SK-N-SH (cell line): ENCODE results near the gene ARAP2. TPM values are rescaled to one million over a fixed set of nuclear protein-coding genes. Genes with fewer than 3 reads are reported as not detected.

Experiments
- CTCF ChIA-PET: fragments of 300-600, 350-600 bp; formaldehyde crosslinking; extraction: SDS; loops from one replicate; lab custom pipeline; 2021; lab: Yijun Ruan, JAX
- POLR2A ChIA-PET: fragments of 350-600 bp; sonication (Branson Sonifier 250); formaldehyde crosslinking; extraction: SDS; loops from one replicate; lab custom pipeline; 2020; ENCODE audit warnings: antibody characterized with exemption, inconsistent platforms; lab: Yijun Ruan, JAX
- DNase-seq: peaks from one replicate; pipeline ENCODE4 v3.0.0; 2012
- H2AFZ ChIP-seq: fragments of 200-600 bp; sonication (generic); 2 replicates; pipeline ENCODE4 v1.8.1; 2016; ENCODE audit warnings: antibody characterized with exemption, mild to moderate bottlenecking, low read depth
- H3F3A ChIP-seq: fragments of 200-600 bp; sonication (generic); replicated peaks from 2 replicates; pipeline ENCODE3; 2016; ENCODE audit warnings: antibody characterized with exemption, mild to moderate bottlenecking; ENCODE audit not compliant: insufficient read depth
- H3K27ac ChIP-seq, 2 experiments: fragments of 200-500 bp in 1 of 2; fragments of 200-600 bp in 1 of 2; sonication (Bioruptor generic) in 1 of 2; sonication (generic), shearing (Covaris generic) in 1 of 2; 2 replicates each; pipeline versions ENCODE4 v1.5.1 to v1.6.1; 2014 to 2016; ENCODE audit warnings: low read depth in 2 of 2, inconsistent platforms in 1 of 2, low read length in 1 of 2, mild to moderate bottlenecking in 1 of 2, mixed read lengths in 1 of 2
- H3K27me3 ChIP-seq: fragments of 200-600 bp; sonication (generic), shearing (Covaris generic); 2 replicates; pipeline ENCODE4 v1.6.1; 2016; ENCODE audit warnings: mixed run types; ENCODE audit not compliant: insufficient read depth
- H3K36me3 ChIP-seq, 2 experiments: fragments of 200-500 bp in 1 of 2; fragments of 200-600 bp in 1 of 2; sonication (Bioruptor generic) in 1 of 2; sonication (generic) in 1 of 2; replicated peaks in 1 of 2; 2 replicates each; pipeline versions ENCODE3 to v1.5.1; 2014 to 2016; ENCODE audit warnings: low read length in 1 of 2, mild to moderate bottlenecking in 1 of 2; ENCODE audit not compliant: insufficient read depth in 2 of 2, control insufficient read depth in 1 of 2
- H3K4me1 ChIP-seq, 2 experiments: fragments of 200-500 bp in 1 of 2; fragments of 200-600 bp in 1 of 2; sonication (Bioruptor generic) in 1 of 2; sonication (generic), shearing (Covaris generic) in 1 of 2; 2 replicates each; pipeline versions ENCODE4 v1.5.1 to v1.6.1; 2014 to 2016; ENCODE audit warnings: low read depth in 1 of 2, low read length in 1 of 2, mixed run types in 1 of 2; ENCODE audit not compliant: insufficient read depth in 2 of 2, control insufficient read depth in 1 of 2
- H3K4me2 ChIP-seq: fragments of 200-600 bp; sonication (generic), shearing (Covaris generic); 2 replicates; pipeline ENCODE4 v1.6.1; 2017; ENCODE audit warnings: mixed run types
- H3K4me3 ChIP-seq, 2 experiments: fragments of 200-500 bp in 1 of 2; fragments of 200-600 bp in 1 of 2; sonication (Bioruptor generic) in 1 of 2; sonication (generic), shearing (Covaris generic) in 1 of 2; 2 replicates each; pipeline versions ENCODE4 v1.5.1 to v1.8.1; 2014 to 2016; ENCODE audit warnings: low read depth in 2 of 2, inconsistent platforms in 1 of 2, low read length in 1 of 2, mild to moderate bottlenecking in 1 of 2, mixed read lengths in 1 of 2, moderate library complexity in 1 of 2
- H3K79me2 ChIP-seq: fragments of 200-600 bp; sonication (generic); 2 replicates; pipeline ENCODE4 v1.8.1; 2017; ENCODE audit warnings: mild to moderate bottlenecking; ENCODE audit not compliant: insufficient read depth
- H3K9ac ChIP-seq: fragments of 200-600 bp; sonication (generic); 2 replicates; pipeline ENCODE4 v1.6.1; 2017; ENCODE audit warnings: mixed run types
- H3K9me2 ChIP-seq: fragments of 200-600 bp; sonication (generic); 2 replicates; pipeline ENCODE4 v1.6.1; 2017; ENCODE audit warnings: mixed run types
- H3K9me3 ChIP-seq: fragments of 200-600 bp; sonication (generic); 2 replicates; pipeline ENCODE4 v1.6.1; 2017; ENCODE audit warnings: mixed run types, mild to moderate bottlenecking, moderate library complexity
- H4K20me1 ChIP-seq: fragments of 200-600 bp; sonication (generic); 2 replicates; pipeline ENCODE4 v1.6.1; 2017; ENCODE audit warnings: mild to moderate bottlenecking, mixed run types; ENCODE audit not compliant: insufficient read depth
- ELF1 ChIP-seq: IDR thresholded peaks from 2 replicates; pipeline ENCODE4 v1.4.0; 2012
- EP300 ChIP-seq, 2 experiments: IDR thresholded peaks; 2 replicates each; pipeline versions ENCODE4 v1.4.0 to v1.6.1; 2012; ENCODE audit warnings: borderline replicate concordance in 1 of 2, low read depth in 1 of 2, low read length in 1 of 2
- EZH2phosphoT487 ChIP-seq: fragments of 200-600 bp; sonication (generic); IDR thresholded peaks from 2 replicates; pipeline ENCODE4 v1.6.1; 2017; ENCODE audit warnings: low read depth, mixed run types, mild to moderate bottlenecking, antibody characterized with exemption, moderate library complexity, borderline replicate concordance
- FOSL2 ChIP-seq: IDR thresholded peaks from 2 replicates; pipeline ENCODE4 v1.4.0; 2012; ENCODE audit warnings: low read depth, mild to moderate bottlenecking, moderate library complexity, borderline replicate concordance
- FOXJ3 ChIP-seq: sonication (generic); formaldehyde crosslinking; IDR thresholded peaks from 2 replicates; pipeline ENCODE4 v1.5.1; 2020; ENCODE audit warnings: mild to moderate bottlenecking, missing genetic modification reagents
- GABPA ChIP-seq: IDR thresholded peaks from 2 replicates; pipeline ENCODE4 v1.4.0; 2012; ENCODE audit warnings: low read depth, mild to moderate bottlenecking
- JUND ChIP-seq: IDR thresholded peaks from 2 replicates; pipeline ENCODE4 v1.4.0; 2012
- MEF2A ChIP-seq: IDR thresholded peaks from 2 replicates; pipeline ENCODE4 v1.4.0; 2012; ENCODE audit warnings: low read depth, borderline replicate concordance
- NFIC ChIP-seq: IDR thresholded peaks from 2 replicates; pipeline ENCODE4 v1.4.0; 2012; ENCODE audit warnings: borderline replicate concordance
- RAD21 ChIP-seq: IDR thresholded peaks from 2 replicates; pipeline ENCODE4 v1.6.1; 2012; ENCODE audit warnings: mild to moderate bottlenecking, low read length
- RCOR1 ChIP-seq: fragments of 150-350 bp; IDR thresholded peaks from 2 replicates; pipeline ENCODE4 v1.6.1; 2017; ENCODE audit warnings: antibody characterized with exemption, low read length
- RFX5 ChIP-seq: IDR thresholded peaks from 2 replicates; pipeline ENCODE4 v1.6.1; 2012; ENCODE audit warnings: mild to moderate bottlenecking, improper control_type of control experiment, low read length
- RXRA ChIP-seq: IDR thresholded peaks from 2 replicates; pipeline ENCODE4 v1.4.0; 2012; ENCODE audit warnings: low read depth, mild to moderate bottlenecking, borderline replicate concordance
- SMC3 ChIP-seq: IDR thresholded peaks from 2 replicates; pipeline ENCODE4 v1.6.1; 2012; ENCODE audit warnings: low read depth, low read length, improper control_type of control experiment
- TAF1 ChIP-seq: IDR thresholded peaks from 2 replicates; pipeline ENCODE4 v1.6.1; 2012; ENCODE audit warnings: low read depth, mild to moderate bottlenecking, low read length, moderate library complexity, borderline replicate concordance
- YY1 ChIP-seq: IDR thresholded peaks from 2 replicates; pipeline ENCODE4 v1.4.0; 2012; ENCODE audit warnings: low read depth, mild to moderate bottlenecking
- WGBS: methylation state at CpG from one replicate; pipeline ENCODE4 v1.1.6; 2017; ENCODE audit warnings: low lambda C conversion rate; 5-methylcytosine and 5-hydroxymethylcytosine counted together
- polyA plus RNA-seq, 3 experiments: library from polyadenylated mRNA; depleted of rRNA; stranded (reverse); fragments of >200 nt; gene quantifications; 2 replicates each; pipeline ENCODE4 v1.2.3, GENCODE V29; 2012
- TF ChIP-seq, protein P1 (sequence below): IDR thresholded peaks from 2 replicates; pipeline ENCODE4 v1.4.0; 2012; ENCODE audit warnings: low read depth
- TF ChIP-seq, protein P2 (sequence below): fragments of 150-350 bp; IDR thresholded peaks from 2 replicates; pipeline ENCODE4 v1.6.1; 2016; ENCODE audit warnings: mild to moderate bottlenecking, low read depth, low read length
- TF ChIP-seq, protein P3 (sequence below): IDR thresholded peaks from 2 replicates; pipeline ENCODE4 v1.6.1; 2012; ENCODE audit warnings: mild to moderate bottlenecking, low read depth, low read length, moderate library complexity
- TF ChIP-seq, protein P4 (sequence below): fragments of 150-350 bp; IDR thresholded peaks from 2 replicates; pipeline ENCODE4 v1.6.1; 2017; ENCODE audit warnings: antibody characterized with exemption, low read length, low read depth, borderline replicate concordance
- TF ChIP-seq, protein P5 (sequence below): IDR thresholded peaks from 2 replicates; pipeline ENCODE4 v1.4.0; 2012; ENCODE audit warnings: low read depth, borderline replicate concordance
- TF ChIP-seq, protein P6 (sequence below): IDR thresholded peaks from 2 replicates; pipeline ENCODE4 v1.4.0; 2012; ENCODE audit warnings: low read depth, borderline replicate concordance

The ARAP2 gene
- polyA plus RNA-seq, 1 of the 3 experiments (the other 2 are of a cell fraction), result not detected

DNA sequence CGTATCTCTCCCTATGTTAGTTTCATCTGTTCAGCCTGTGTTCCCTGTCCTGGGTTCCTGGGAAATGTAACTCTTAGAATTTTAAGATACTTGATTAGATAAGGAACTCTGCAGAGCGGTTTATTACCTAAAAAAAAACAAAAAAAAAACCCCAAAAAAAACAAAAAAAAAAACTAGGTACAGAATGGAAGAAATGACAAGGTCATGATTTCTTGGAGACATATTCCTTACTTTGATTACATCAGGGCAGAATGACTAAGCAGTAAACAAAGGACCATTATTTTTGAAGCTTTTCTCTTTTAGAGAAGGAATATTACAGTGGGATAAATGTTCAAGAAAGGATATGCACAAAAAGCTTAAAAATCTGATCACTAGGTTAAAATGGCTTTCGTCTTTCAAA is 171.8 kb downstream of the ARAP2 start:
- Histone ChIP-seq H3K79me2 (no peaks in the 10 kb centered on the region), H3K36me3 (no peaks in the 10 kb centered on the region), H3K9me3 (no peaks in the 10 kb centered on the region), H3K27ac (no peak overlapping the region), H3K9ac (no peak overlapping the region), H3K4me1 (no peaks in the 10 kb centered on the region), H3K9me2 (no peaks in the 10 kb centered on the region; the same call in 1 of the 2 replicates), H2AFZ (no peak overlapping the region), H3K4me3 (no peak overlapping the region), H3F3A (no peaks in the 10 kb centered on the region), H3K27me3 (no peaks in the 10 kb centered on the region), H4K20me1 (no peaks in the 10 kb centered on the region), H3K4me2 (no peak overlapping the region)
- ChIA-PET POLR2A (no interaction called here), CTCF (no interaction called here)
- no peak for TF ChIP-seq NFIC
- TF ChIP-seq FOXJ3 (CRISPR knock-in tag), result no peak
- no peak for TF ChIP-seq SMC3
- TF ChIP-seq ELF1, result no peak
- no peak for TF ChIP-seq MEF2A
- TF ChIP-seq RXRA, result no peak
- TF ChIP-seq RCOR1, result no peak
- no peak for TF ChIP-seq EZH2phosphoT487
- no peak for TF ChIP-seq TAF1
- TF ChIP-seq JUND, result no peak
- TF ChIP-seq, protein P1, sequence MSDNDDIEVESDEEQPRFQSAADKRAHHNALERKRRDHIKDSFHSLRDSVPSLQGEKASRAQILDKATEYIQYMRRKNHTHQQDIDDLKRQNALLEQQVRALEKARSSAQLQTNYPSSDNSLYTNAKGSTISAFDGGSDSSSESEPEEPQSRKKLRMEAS, result no peak
- TF ChIP-seq, protein P2, sequence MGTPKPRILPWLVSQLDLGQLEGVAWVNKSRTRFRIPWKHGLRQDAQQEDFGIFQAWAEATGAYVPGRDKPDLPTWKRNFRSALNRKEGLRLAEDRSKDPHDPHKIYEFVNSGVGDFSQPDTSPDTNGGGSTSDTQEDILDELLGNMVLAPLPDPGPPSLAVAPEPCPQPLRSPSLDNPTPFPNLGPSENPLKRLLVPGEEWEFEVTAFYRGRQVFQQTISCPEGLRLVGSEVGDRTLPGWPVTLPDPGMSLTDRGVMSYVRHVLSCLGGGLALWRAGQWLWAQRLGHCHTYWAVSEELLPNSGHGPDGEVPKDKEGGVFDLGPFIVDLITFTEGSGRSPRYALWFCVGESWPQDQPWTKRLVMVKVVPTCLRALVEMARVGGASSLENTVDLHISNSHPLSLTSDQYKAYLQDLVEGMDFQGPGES, result no peak
- TF ChIP-seq, protein P3, sequence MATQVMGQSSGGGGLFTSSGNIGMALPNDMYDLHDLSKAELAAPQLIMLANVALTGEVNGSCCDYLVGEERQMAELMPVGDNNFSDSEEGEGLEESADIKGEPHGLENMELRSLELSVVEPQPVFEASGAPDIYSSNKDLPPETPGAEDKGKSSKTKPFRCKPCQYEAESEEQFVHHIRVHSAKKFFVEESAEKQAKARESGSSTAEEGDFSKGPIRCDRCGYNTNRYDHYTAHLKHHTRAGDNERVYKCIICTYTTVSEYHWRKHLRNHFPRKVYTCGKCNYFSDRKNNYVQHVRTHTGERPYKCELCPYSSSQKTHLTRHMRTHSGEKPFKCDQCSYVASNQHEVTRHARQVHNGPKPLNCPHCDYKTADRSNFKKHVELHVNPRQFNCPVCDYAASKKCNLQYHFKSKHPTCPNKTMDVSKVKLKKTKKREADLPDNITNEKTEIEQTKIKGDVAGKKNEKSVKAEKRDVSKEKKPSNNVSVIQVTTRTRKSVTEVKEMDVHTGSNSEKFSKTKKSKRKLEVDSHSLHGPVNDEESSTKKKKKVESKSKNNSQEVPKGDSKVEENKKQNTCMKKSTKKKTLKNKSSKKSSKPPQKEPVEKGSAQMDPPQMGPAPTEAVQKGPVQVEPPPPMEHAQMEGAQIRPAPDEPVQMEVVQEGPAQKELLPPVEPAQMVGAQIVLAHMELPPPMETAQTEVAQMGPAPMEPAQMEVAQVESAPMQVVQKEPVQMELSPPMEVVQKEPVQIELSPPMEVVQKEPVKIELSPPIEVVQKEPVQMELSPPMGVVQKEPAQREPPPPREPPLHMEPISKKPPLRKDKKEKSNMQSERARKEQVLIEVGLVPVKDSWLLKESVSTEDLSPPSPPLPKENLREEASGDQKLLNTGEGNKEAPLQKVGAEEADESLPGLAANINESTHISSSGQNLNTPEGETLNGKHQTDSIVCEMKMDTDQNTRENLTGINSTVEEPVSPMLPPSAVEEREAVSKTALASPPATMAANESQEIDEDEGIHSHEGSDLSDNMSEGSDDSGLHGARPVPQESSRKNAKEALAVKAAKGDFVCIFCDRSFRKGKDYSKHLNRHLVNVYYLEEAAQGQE, result no peak
- no peak for TF ChIP-seq FOSL2
- WGBS, result 12% methylated on average over 3 of the region's 3 CpGs
- DNase-seq, result no peak

DNA sequence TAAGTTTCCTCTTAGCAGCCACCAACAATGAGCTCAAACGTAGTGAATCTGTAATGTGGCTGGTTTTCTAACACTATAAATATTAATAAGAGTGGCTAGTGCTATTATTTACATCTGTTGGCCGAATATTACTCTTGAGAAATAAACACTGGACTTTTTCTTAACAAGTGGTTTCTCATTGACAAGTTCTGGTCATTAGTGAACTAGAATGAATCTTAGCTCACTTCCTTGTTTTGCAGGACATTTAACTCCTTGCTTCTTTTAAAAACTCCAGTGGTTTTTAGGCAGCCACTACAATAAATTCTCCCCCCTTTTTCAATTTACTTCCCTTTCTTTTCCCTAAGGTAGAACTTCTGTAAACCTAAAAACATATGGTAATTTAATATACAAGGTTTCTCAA is 177.2 kb downstream of the ARAP2 start:
- Histone ChIP-seq H3K9me2 (no peaks in the 10 kb centered on the region; the same call in 1 of the 2 replicates), H3F3A (no peaks in the 10 kb centered on the region), H3K4me3 (no peak overlapping the region), H3K4me2 (no peak overlapping the region), H3K9ac (no peak overlapping the region), H3K9me3 (no peaks in the 10 kb centered on the region), H4K20me1 (no peaks in the 10 kb centered on the region), H3K79me2 (no peaks in the 10 kb centered on the region), H2AFZ (no peak overlapping the region), H3K27ac (no peak overlapping the region), H3K36me3 (no peaks in the 10 kb centered on the region), H3K4me1 (no peaks in the 10 kb centered on the region), H3K27me3 (no peaks in the 10 kb centered on the region)
- 5% methylated on average over 2 of the region's 2 CpGs for WGBS
- ChIA-PET POLR2A (no interaction called here), CTCF (no interaction called here)
- DNase-seq, result no peak
- no peak for TF ChIP-seq ELF1
- no peak for TF ChIP-seq RFX5
- TF ChIP-seq YY1, result no peak
- TF ChIP-seq GABPA, result no peak
- TF ChIP-seq, protein P4, sequence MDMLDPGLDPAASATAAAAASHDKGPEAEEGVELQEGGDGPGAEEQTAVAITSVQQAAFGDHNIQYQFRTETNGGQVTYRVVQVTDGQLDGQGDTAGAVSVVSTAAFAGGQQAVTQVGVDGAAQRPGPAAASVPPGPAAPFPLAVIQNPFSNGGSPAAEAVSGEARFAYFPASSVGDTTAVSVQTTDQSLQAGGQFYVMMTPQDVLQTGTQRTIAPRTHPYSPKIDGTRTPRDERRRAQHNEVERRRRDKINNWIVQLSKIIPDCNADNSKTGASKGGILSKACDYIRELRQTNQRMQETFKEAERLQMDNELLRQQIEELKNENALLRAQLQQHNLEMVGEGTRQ, result no peak
- TF ChIP-seq EZH2phosphoT487, result no peak
- TF ChIP-seq RAD21, result no peak
- TF ChIP-seq, protein P5, sequence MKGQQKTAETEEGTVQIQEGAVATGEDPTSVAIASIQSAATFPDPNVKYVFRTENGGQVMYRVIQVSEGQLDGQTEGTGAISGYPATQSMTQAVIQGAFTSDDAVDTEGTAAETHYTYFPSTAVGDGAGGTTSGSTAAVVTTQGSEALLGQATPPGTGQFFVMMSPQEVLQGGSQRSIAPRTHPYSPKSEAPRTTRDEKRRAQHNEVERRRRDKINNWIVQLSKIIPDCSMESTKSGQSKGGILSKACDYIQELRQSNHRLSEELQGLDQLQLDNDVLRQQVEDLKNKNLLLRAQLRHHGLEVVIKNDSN, result no peak
- TF ChIP-seq RXRA, result no peak
- TF ChIP-seq, protein P6, sequence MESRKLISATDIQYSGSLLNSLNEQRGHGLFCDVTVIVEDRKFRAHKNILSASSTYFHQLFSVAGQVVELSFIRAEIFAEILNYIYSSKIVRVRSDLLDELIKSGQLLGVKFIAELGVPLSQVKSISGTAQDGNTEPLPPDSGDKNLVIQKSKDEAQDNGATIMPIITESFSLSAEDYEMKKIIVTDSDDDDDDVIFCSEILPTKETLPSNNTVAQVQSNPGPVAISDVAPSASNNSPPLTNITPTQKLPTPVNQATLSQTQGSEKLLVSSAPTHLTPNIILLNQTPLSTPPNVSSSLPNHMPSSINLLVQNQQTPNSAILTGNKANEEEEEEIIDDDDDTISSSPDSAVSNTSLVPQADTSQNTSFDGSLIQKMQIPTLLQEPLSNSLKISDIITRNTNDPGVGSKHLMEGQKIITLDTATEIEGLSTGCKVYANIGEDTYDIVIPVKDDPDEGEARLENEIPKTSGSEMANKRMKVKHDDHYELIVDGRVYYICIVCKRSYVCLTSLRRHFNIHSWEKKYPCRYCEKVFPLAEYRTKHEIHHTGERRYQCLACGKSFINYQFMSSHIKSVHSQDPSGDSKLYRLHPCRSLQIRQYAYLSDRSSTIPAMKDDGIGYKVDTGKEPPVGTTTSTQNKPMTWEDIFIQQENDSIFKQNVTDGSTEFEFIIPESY, result no peak
- TF ChIP-seq EP300 (IDR thresholded peaks at IDR 0.05; ENCODE audit: borderline replicate concordance in 1 of 2, low read depth in 1 of 2, low read length in 1 of 2), result no peak
